Epithelial cell of esophagus (primary cell): Measurements from ENCODE around the gene SPG11.
"Not testable (repeated sequence)": the region's sequence is repeated elsewhere in the genome, so short reads cannot be mapped to it uniquely, and the experiment has no call there.

Source experiments
- DNase-seq: peaks from one replicate; pipeline ENCODE4 v3.0.0; 2010; ENCODE audit warnings: low read depth
- H3K4me3 ChIP-seq: 2 replicates; pipeline ENCODE4 v1.5.1; 2011; ENCODE audit warnings: mild to moderate bottlenecking, low read length, control low read depth
- TF ChIP-seq, protein P1 (sequence below): IDR thresholded peaks from 2 replicates; pipeline ENCODE4 v1.5.1; 2011; ENCODE audit warnings: low read depth, mild to moderate bottlenecking, low read length, control low read depth, inconsistent platforms; ENCODE audit not compliant: insufficient read depth; ENCODE audit errors: missing control alignments

The SPG11 gene

DNA sequence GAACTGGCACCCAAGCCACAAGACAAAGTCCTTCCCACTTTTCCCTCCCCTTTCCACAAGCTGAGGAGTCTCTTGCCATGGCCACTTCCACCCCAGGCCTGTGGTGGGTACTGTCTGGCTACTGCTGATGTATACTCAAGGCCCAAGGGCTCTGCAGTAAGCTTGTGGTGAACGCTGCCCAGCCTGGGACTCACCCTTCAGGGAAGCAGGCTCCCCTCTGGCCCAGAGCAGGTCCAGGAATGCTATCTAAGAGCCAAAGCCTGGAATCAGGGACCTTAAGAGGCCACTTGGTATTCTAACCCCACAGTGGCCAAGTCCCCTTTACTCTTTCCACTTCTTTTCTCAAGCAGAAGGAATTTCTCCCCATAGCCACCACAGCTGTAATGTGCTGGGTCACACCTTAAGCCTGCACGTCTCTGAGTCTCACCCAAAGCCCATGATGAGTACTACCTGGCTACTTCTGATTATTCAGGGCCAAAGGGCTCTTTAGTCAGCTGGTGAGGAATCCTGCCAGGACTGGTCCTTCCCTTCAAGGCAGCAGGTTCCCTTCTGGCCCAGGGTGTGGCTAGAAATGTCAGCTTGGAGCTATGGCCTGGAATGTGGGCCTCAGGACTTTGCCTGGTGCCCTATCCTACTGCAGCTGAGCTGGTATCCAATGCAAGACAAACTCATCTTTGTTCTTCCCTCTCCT, 43.6 kb upstream of the SPG11 start:
- H3K4me3 ChIP-seq = no peak overlapping the region
- peak; percentile 86 for DNase-seq
- TF ChIP-seq, protein P1, sequence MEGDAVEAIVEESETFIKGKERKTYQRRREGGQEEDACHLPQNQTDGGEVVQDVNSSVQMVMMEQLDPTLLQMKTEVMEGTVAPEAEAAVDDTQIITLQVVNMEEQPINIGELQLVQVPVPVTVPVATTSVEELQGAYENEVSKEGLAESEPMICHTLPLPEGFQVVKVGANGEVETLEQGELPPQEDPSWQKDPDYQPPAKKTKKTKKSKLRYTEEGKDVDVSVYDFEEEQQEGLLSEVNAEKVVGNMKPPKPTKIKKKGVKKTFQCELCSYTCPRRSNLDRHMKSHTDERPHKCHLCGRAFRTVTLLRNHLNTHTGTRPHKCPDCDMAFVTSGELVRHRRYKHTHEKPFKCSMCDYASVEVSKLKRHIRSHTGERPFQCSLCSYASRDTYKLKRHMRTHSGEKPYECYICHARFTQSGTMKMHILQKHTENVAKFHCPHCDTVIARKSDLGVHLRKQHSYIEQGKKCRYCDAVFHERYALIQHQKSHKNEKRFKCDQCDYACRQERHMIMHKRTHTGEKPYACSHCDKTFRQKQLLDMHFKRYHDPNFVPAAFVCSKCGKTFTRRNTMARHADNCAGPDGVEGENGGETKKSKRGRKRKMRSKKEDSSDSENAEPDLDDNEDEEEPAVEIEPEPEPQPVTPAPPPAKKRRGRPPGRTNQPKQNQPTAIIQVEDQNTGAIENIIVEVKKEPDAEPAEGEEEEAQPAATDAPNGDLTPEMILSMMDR = no peak

DNA sequence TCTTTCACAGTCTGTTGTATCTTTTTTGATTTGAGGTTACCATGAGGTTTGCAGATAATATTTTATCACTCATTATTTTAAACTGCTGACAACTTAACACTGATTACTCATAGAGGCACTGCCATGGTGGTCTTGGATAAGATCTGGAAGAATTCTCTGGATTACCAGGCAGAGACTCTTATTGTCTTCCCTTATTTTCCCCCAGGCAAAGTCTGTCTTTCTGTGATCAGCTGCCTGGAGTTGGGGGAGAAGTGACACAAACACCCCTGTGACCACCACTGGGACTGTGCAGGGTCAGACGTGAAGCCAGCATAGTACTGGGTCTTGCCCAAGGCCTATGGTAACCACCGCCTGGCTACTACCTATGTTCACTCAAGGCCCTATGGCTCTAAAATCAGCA, 42.9 kb upstream of the SPG11 start:
- H3K4me3 ChIP-seq = no peak overlapping the region
- DNase-seq = no peak
- TF ChIP-seq, protein P1 = no peak

DNA sequence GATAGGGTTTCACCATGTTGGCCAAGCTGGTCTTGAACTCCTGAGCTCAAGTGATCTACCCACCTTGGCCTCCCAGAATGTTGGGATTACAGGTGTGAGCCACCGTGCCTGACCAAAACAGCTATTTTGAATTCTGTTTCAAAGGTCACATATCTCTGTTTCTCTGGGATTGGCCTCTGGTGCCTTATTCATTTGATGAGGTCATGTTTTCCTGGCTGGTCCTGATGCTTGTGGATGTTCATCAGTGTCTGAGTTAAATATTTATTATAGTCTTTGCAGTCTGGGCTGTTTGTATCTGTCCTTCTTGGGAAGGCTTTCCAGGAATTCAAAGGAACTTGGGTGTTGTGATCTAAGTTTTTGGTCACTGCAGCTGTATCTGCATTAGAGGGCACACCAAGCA, 42.5 kb upstream of the SPG11 start:
- no peak for DNase-seq
- TF ChIP-seq, protein P1 = no peak
- no peak overlapping the region for H3K4me3 ChIP-seq

- H3K4me3 ChIP-seq, DNase-seq: not testable (repeated sequence)
Observed at GRCh38 chr15:44700676-44701075, 37.2 kb upstream of the SPG11 start.

- TF ChIP-seq, protein P1 = no peak
Observed at GRCh38 chr15:44698641-44699040, 35.2 kb upstream of the SPG11 start.

DNA sequence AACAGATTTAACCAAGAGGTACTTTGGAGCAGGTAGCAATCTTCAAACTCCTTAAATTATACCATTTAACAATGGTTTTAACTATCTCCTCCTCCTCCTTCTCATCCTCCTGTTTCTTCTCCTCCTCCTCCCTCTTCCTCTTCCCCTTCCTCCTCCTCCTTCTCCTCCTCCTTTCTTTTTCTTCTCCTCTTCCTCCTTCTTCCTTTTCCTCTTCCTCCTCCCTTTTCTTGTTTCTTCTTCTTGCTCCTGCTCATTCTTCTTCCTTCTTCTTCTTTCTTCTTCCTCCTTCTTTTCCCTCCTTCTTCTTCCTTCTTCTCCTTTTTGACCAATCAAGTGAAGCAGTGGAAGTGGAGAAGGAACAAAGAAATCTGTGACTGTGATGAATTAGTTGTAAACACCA, 33.6 kb upstream of the SPG11 start:
- DNase-seq = no peak
- TF ChIP-seq, protein P1 = no peak
- no peak overlapping the region for H3K4me3 ChIP-seq

More at GRCh38 chr15:44698641-44699040, 35.2 kb upstream of the SPG11 start:
- H3K4me3 ChIP-seq = no peak overlapping the region
- no peak for DNase-seq

DNA sequence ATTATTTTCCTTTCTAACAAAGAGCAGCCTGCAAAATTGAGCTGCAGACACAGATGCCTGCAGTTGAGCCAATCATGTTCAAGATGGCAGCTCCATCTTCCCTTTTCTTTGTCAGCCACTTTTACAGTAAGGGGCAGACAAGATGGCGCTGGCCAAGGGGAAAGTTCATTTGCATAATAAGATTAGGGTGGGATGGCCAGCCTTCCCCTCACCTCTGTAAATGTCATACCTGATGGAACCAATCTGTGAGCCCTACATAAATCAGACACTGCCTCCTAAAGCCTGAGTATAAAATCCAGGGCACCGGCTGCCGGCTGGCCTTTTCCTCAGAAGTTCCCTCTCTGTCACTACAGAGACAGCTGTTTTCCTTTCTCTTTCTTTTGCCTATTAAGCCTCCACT, 31.8 kb upstream of the SPG11 start:
- no peak overlapping the region for H3K4me3 ChIP-seq
- DNase-seq = no peak
- TF ChIP-seq, protein P1 = no peak

DNA sequence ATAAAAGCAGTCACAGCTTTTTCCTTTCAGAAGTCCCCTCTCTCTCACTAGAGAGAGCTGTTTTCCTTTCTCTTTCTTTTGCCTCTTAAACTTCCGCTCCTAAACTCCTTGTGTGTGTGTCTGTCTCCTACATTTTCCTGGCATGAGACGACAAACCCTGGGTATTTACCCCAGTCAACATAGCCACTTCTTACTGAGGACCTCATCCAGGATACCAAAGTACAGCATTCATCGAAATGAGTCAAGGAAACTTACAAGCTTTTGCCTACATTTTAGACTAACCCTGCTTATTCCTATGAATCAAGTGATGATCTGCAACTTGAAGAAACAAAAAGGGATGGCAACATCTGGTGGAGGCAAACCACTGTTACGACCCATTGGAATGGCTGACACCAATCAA, 31.0 kb upstream of the SPG11 start:
- H3K4me3 ChIP-seq = no peak overlapping the region
- TF ChIP-seq, protein P1 = no peak
- DNase-seq = no peak
